GM10266 (cell line): Measurements from ENCODE around the gene ARHGEF19.

ENCODE experiments used
- DNase-seq: peaks from one replicate; pipeline ENCODE4 v3.0.0; 2012; ENCODE audit errors: extremely low spot score
- CTCF ChIP-seq: IDR thresholded peaks from 2 replicates; pipeline ENCODE4 v1.5.1; 2012; ENCODE audit warnings: mild to moderate bottlenecking, low read depth; ENCODE audit not compliant: control insufficient read depth, insufficient read depth; ENCODE audit errors: missing control alignments

Gene ARHGEF19

GRCh38 chr1:16158993-16159831 is 53.2 kb downstream of the ARHGEF19 start:
- TF ChIP-seq CTCF = no peak
- no peak for DNase-seq

GRCh38 chr1:16158025-16158424 is 54.4 kb downstream of the ARHGEF19 start:
- TF ChIP-seq CTCF = no peak
- no peak for DNase-seq

DNA sequence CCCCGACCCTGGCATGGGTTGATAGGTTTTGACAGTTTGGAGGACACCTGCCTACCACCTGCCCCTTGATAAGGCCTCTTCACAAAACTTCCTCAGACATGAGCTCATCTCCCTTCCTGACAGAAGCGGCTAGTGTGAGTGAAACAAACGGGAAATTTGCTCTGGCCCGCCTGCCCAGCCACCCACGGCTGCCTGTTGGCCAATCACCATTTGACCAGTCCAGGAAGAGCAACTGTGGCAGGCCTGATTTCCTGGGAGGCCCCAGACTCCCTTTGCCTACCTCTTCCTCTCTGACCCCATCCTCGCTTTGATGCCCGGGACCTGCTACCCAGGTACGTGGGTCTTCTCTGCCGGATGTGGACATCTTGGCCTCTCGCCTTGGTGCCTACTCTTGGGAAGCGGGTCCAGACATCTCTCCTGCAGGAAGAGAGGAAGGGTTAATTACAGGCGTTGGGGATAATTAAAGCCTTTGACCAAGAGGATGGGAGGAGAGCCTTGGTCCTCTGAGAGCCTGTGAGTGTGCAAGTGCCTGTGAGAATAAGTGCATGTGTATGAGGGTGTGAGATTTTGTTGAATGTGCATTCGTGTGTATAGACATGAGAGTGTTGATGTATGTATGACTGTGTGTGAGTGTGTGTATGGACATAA is 55.5 kb downstream of the ARHGEF19 start:
- no peak for TF ChIP-seq CTCF
- DNase-seq = no peak

DNA sequence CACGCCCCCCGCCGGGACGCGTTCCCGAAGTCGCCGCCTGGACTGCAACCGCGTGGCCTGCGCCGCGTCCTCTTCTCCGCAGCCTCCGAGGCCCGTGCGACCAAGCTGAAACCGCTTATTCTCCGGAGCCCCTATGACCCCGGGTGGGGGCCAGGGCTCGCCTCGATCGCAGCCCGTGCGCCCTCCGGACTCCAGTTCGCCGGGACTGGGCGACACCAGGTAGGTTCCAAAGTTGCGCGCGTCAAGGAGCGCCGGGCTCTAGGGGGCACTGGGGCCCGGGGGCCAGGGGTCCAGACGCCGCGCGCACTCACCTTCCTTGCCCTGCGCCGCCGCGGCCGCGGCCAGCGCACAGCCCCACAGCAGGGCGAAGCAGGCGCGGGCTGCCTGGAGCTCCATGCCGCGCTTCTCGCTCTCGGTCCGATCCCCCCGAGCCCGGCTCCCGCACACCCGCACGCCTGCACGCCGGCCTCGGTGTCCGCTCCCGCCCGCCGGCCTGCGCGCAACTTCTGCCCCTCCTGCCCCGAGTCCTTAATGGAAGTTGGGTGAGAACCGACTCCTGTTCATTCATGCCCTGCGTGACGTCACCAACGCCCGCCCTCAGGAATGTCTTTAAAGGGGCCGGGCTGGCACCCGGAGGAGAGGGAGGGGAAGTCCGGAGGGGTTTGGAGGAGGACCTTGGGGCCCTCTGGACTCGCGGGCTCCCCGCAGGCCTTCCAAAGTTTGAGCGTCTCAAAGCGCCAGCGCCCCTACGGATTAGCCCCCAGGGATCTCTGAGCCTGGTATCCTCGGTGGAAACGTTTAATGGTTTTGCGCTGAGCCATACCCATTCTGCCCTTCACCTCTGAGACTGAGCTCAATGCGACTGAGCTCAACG is 56.7 kb downstream of the ARHGEF19 start, which contains the start of gene EPHA2:
TSS of gene EPHA2 (minus strand) at position 533 of the 874 bp plus-strand sequence. CDS start at position 396, 137 bp downstream.
- TF ChIP-seq CTCF = no peak

GRCh38 chr1:16153999-16154673 is 58.3 kb downstream of the ARHGEF19 start:
- TF ChIP-seq CTCF = no peak
- no peak for DNase-seq

More for the DNA sequence above, 56.7 kb downstream of the ARHGEF19 start, which contains the start of gene EPHA2:
- DNase-seq = no peak

DNA sequence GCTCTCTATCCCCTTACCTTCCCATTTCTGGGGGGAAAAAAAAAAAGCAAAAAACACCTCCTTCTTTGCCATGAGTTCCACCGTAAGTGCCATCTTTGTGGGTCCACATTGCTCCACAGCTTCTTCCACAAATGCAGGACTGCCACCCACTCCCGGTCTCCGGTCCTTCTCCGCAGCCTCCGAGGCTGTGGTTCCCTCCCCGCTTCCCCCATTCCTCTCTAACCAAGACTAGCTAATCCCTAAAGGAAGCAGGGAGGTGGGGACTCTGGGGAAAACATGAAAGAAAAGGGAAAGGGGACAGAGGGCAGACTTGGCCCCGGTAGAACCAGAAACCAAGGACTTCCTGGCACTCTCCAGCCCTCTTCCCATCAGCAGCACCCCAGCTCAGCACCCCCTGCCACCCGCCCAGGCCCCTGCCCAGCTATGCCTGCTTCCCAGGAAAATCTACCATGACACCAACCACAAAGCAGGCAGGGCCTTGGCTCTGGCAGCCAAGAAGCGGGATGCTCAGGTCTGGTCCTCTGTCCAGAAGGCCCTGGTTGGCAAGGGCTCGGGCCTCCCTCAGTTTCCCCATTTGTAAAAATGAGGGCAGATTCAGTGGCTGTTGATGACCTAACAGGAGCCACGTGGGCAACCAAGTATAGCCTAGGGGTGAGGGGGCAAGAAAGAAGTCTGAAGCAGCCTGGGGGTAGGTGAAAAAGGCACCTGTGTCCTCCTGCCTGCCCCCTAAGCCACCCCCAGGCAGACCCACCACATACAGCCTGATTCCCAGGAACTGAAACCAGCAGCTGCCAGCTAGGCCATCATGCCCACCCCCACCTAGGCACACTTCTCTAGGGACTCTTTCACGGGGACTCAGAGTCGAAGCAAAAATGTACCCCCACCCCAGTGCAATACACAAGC is 59.1 kb downstream of the ARHGEF19 start:
- no peak for DNase-seq
- TF ChIP-seq CTCF = no peak
